ENCODE measurements around the gene BCAN. TPM values are rescaled to one million over a fixed set of nuclear protein-coding genes. Genes with fewer than 3 reads are reported as not detected.

BCAN gene
- total RNA-seq, 2 experiments from 2014 or later, result not detected

DNA sequence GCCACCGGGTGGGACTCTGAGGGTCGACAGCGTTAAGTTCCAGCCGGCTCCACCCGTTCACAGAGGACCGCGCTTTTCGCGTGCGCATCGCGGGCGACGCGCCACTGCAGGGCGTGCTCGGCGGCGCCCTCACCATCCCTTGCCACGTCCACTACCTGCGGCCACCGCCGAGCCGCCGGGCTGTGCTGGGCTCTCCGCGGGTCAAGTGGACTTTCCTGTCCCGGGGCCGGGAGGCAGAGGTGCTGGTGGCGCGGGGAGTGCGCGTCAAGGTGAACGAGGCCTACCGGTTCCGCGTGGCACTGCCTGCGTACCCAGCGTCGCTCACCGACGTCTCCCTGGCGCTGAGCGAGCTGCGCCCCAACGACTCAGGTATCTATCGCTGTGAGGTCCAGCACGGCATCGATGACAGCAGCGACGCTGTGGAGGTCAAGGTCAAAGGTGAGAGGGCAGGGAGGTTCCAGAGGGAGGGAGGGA, 4.9 kb downstream of the BCAN start:
- H3K27ac Mint-ChIP-seq, result no peak overlapping the region
- no peaks in the 10 kb centered on the region for H3K36me3 Mint-ChIP-seq (ENCODE audit: low read depth)
- no peak for DNase-seq
- H3K4me3 Mint-ChIP-seq, result no peak overlapping the region
- CTCF ChIA-PET, result interaction anchor here (1.1 to 1.8 kb wide), 4 partner anchors 8 to 246 kb away, joined by 4 to 5 read pairs (median 4); partner anchors contain the start of genes CRABP2 and PEAR1
- H3K9me3 Mint-ChIP-seq, result no peaks in the 10 kb centered on the region
- H3K27me3 Mint-ChIP-seq (ENCODE audit: low read depth), result peaks cover 67% of the 10 kb centered on the region
- intact Hi-C loops (cut with micrococcal nuclease), result no loop called here
- peaks cover 12% of the 10 kb centered on the region for H3K4me1 Mint-ChIP-seq (ENCODE audit: low read depth)

GRCh38 chr1:156647351-156647750, 5.4 kb downstream of the BCAN start:
- no peak for DNase-seq
- H3K36me3 Mint-ChIP-seq (ENCODE audit: low read depth), result no peaks in the 10 kb centered on the region
- H3K4me3 Mint-ChIP-seq, result no peak overlapping the region
- no peaks in the 10 kb centered on the region for H3K9me3 Mint-ChIP-seq
- intact Hi-C loops (cut with micrococcal nuclease), result no loop called here
- H3K27ac Mint-ChIP-seq, result no peak overlapping the region
- peaks cover 70% of the 10 kb centered on the region for H3K27me3 Mint-ChIP-seq (ENCODE audit: low read depth)
- CTCF ChIA-PET, result interaction anchor here (1.5 kb wide), 1 partner anchor 12 kb away, joined by 7 read pairs; no protein-coding TSS in a partner anchor
- H3K4me1 Mint-ChIP-seq (ENCODE audit: low read depth), result peaks cover 11% of the 10 kb centered on the region

- no peak overlapping the region for H3K27ac Mint-ChIP-seq
These were observed 6.6 kb downstream of the BCAN start for GRCh38 chr1:156648496-156648895.

DNA sequence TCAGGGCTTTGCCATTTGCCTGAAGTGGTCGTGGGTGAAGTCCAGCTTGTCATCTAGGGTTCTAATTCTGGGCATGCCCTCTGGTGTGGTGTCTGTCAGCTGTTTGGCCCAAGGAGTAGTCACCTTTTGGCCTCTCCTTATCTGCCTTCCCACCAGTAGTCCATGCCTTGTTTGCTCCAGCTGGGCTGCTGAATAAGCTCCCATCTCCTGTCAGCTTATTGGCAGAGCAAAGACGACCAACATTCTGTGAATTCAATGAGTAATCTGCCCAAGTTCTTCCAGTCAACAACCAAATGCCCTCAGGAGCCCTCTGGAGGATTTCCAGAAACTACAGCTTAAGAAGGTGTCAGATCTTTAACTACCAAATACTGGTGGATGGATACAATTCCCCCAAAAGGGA, 7.0 kb downstream of the BCAN start:
- intact Hi-C loops (cut with micrococcal nuclease), result no loop called here
- no peaks in the 10 kb centered on the region for H3K9me3 Mint-ChIP-seq
- CTCF ChIA-PET, result interaction anchor here (0.5 to 3.6 kb wide), 6 partner anchors 8 to 77 kb away, joined by 3 to 19 read pairs (median 6); no protein-coding TSS in a partner anchor

More at GRCh38 chr1:156648496-156648895, 6.6 kb downstream of the BCAN start:
- no peak for DNase-seq
- H3K36me3 Mint-ChIP-seq (ENCODE audit: low read depth), result no peaks in the 10 kb centered on the region
- peaks cover 3% of the 10 kb centered on the region for H3K4me1 Mint-ChIP-seq (ENCODE audit: low read depth)
- CTCF ChIA-PET, result interaction anchor here (0.6 to 3.6 kb wide), 7 partner anchors 9 to 78 kb away, joined by 3 to 19 read pairs (median 7); no protein-coding TSS in a partner anchor
- H3K9me3 Mint-ChIP-seq, result no peaks in the 10 kb centered on the region
- intact Hi-C loops (cut with micrococcal nuclease), result no loop called here
- H3K4me3 Mint-ChIP-seq, result no peak overlapping the region
- H3K27me3 Mint-ChIP-seq (ENCODE audit: low read depth), result peaks cover 69% of the 10 kb centered on the region

GRCh38 chr1:156652131-156652991, 10.4 kb downstream of the BCAN start:
- peaks cover 10% of the 10 kb centered on the region for H3K4me1 Mint-ChIP-seq (ENCODE audit: low read depth)
- intact Hi-C loops (cut with micrococcal nuclease), result no loop called here
- H3K27ac Mint-ChIP-seq, result no peak overlapping the region
- H3K36me3 Mint-ChIP-seq (ENCODE audit: low read depth), result no peaks in the 10 kb centered on the region
- CTCF ChIA-PET, result interaction anchor here (0.6 to 1.4 kb wide), 7 partner anchors 8 to 75 kb away, joined by 3 to 5 read pairs (median 4); no protein-coding TSS in a partner anchor
- peaks cover 77% of the 10 kb centered on the region for H3K27me3 Mint-ChIP-seq (ENCODE audit: low read depth)
- H3K4me3 Mint-ChIP-seq, result no peak overlapping the region
- peak; percentile 57 for DNase-seq
- H3K9me3 Mint-ChIP-seq, result no peaks in the 10 kb centered on the region

More for the DNA sequence above, 7.0 kb downstream of the BCAN start:
- no peaks in the 10 kb centered on the region for H3K36me3 Mint-ChIP-seq (ENCODE audit: low read depth)
- DNase-seq, result no peak
- no peak overlapping the region for H3K4me3 Mint-ChIP-seq
- H3K4me1 Mint-ChIP-seq (ENCODE audit: low read depth), result no peaks in the 10 kb centered on the region
- H3K27ac Mint-ChIP-seq, result no peak overlapping the region
- H3K27me3 Mint-ChIP-seq (ENCODE audit: low read depth), result peaks cover 69% of the 10 kb centered on the region

- Mint-ChIP-seq H3K4me3 (no peak overlapping the region), H3K27ac (no peak overlapping the region), H3K9me3 (no peaks in the 10 kb centered on the region), H3K36me3 (ENCODE audit: low read depth) (no peaks in the 10 kb centered on the region), H3K4me1 (ENCODE audit: low read depth) (peaks cover 16% of the 10 kb centered on the region), H3K27me3 (ENCODE audit: low read depth) (peaks cover 76% of the 10 kb centered on the region)
- DNase-seq, result no peak
- intact Hi-C loops (cut with micrococcal nuclease), result no loop called here
- CTCF ChIA-PET, result interaction anchor here (0.6 to 1.4 kb wide), 7 partner anchors 9 to 199 kb away, joined by 3 to 5 read pairs (median 4); no protein-coding TSS in a partner anchor
These were observed 11.1 kb downstream of the BCAN start for GRCh38 chr1:156652992-156653355.

DNA sequence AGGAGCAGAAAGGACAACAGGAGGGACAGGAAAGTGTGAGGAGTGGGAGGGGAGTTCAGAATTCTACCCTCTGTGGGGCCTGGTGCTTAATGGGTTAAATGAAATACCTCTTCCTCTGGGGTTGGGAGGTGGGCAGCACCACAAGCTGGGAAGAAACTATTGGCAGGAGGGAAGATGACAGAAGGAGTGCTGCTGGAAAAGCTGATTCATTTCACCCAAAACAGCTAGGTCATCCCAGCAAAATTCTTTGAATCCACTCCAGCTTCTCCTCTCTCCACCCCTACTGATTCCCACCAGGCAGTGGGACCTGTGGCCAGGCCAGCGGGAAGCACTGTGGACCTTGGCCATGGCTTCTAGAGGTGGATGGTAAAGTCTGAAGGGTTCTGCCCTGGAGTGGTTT, 12.8 kb downstream of the BCAN start:
- CTCF ChIA-PET, result interaction anchor here (1.1 to 8.4 kb wide), 4 partner anchors 9 to 71 kb away, joined by 3 to 168 read pairs (median 4); no protein-coding TSS in a partner anchor
- Mint-ChIP-seq H3K4me1 (ENCODE audit: low read depth) (peaks cover 23% of the 10 kb centered on the region), H3K27me3 (ENCODE audit: low read depth) (peaks cover 69% of the 10 kb centered on the region), H3K27ac (no peak overlapping the region), H3K9me3 (no peaks in the 10 kb centered on the region), H3K36me3 (ENCODE audit: low read depth) (no peaks in the 10 kb centered on the region), H3K4me3 (no peak overlapping the region)
- intact Hi-C loops (cut with micrococcal nuclease), result no loop called here
- DNase-seq, result no peak

DNA sequence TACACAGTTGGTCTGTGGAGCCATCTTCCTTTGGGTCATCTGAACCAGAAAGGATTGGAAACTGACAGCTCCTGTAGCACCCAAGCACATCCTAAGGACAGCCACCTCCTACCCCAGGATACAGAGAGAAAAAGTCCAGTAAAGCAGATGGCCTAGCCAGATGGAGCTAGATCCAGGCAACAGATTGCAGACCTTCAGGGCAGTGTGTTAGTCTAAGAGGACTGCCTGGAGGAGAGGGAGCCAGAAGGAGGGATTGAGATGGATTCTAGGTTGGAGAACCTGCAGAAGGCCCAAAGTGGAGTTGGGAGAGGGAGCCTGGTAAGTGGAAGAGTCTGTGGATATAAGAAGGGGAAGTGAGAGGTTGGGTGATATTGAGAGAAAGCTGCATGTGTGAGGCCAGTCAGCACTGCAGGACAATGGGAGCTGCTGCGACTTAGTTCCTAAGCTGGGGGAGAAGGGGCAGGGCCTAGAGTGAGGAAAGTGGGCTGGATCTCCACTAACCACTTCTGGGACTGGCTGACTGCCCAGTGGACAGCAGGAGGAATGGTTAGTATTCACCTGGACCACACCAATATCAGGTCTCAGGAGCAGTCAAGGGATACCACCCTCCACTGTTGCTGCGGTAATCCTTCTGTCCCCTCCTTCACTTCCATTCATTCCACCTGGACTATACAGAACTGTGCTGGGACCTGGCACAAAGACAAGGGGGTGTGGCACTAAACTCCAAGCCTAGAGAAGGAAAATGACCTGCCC, 13.4 kb downstream of the BCAN start:
- intact Hi-C loops (cut with micrococcal nuclease), result no loop called here
- CTCF ChIA-PET, result interaction anchor here (0.6 to 8.4 kb wide), 7 partner anchors 10 to 209 kb away, joined by 3 to 168 read pairs (median 5); partner anchors contain the start of gene NES
- no peak overlapping the region for H3K4me3 Mint-ChIP-seq
- peaks cover 65% of the 10 kb centered on the region for H3K27me3 Mint-ChIP-seq (ENCODE audit: low read depth)
- DNase-seq, result no peak
- H3K27ac Mint-ChIP-seq, result no peak overlapping the region
- peaks cover 28% of the 10 kb centered on the region for H3K4me1 Mint-ChIP-seq (ENCODE audit: low read depth)
- H3K36me3 Mint-ChIP-seq (ENCODE audit: low read depth), result no peaks in the 10 kb centered on the region
- no peaks in the 10 kb centered on the region for H3K9me3 Mint-ChIP-seq

DNA sequence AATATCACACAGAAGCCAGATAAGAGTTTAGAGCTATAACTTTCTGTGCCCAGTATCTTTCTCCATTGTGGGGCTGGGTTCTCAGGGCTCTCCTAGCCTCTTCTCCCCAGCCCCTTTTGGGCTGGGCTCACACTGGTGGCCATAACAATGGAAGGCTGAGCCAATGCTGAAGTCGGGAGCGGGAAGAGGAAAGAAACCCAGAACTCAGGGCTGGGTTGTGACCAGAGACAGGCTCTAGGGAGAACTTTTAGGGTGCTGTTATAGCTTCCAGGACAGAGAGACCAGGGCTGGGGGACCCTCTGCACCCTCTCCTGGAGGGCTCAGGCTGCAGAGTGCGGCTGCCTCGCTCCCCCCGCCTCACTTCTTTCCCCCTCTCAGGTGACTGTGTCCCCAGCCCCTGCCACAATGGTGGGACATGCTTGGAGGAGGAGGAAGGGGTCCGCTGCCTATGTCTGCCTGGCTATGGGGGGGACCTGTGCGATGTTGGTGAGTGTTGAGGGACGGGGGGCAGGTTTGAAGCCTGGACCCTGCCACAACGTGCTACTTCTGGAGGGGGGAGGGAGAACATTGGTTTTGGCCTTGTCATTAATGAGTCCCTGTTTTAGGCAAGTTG, 14.1 kb downstream of the BCAN start:
- intact Hi-C loops (cut with micrococcal nuclease), result no loop called here
- DNase-seq, result no peak
- Mint-ChIP-seq H3K4me1 (ENCODE audit: low read depth) (peaks cover 34% of the 10 kb centered on the region), H3K4me3 (no peak overlapping the region), H3K36me3 (ENCODE audit: low read depth) (no peaks in the 10 kb centered on the region), H3K9me3 (no peaks in the 10 kb centered on the region), H3K27ac (no peak overlapping the region), H3K27me3 (ENCODE audit: low read depth) (peaks cover 60% of the 10 kb centered on the region)
- CTCF ChIA-PET, result interaction anchor here (0.6 to 8.4 kb wide), 9 partner anchors 7 to 210 kb away, joined by 3 to 168 read pairs (median 7); partner anchors contain the start of genes BCAN, ISG20L2, METTL25B and NES

- peak; percentile 76 for DNase-seq
- Mint-ChIP-seq H3K4me1 (ENCODE audit: low read depth) (peaks cover 41% of the 10 kb centered on the region), H3K9me3 (no peaks in the 10 kb centered on the region), H3K36me3 (ENCODE audit: low read depth) (no peaks in the 10 kb centered on the region), H3K27ac (no peak overlapping the region), H3K27me3 (ENCODE audit: low read depth) (peaks cover 54% of the 10 kb centered on the region), H3K4me3 (peak overlapping the region; percentile 44)
- CTCF ChIA-PET, result interaction anchor here (0.6 to 8.4 kb wide), 15 partner anchors 8 to 220 kb away, joined by 3 to 168 read pairs (median 7); partner anchors contain the start of genes BCAN, CRABP2, HAPLN2 and ISG20L2
- intact Hi-C loops (cut with micrococcal nuclease), result loop anchor here (1.0 kb wide), 2 partner anchors 31 to 73 kb away; no protein-coding TSS in a partner anchor
These were observed 15.2 kb downstream of the BCAN start for GRCh38 chr1:156656806-156657740.
